K562 (cell line): ENCODE results near the gene POLR1C. TPM values are rescaled to one million over a fixed set of nuclear protein-coding genes. Genes with fewer than 3 reads are reported as not detected.

Source experiments
- ARID1B ChIP-seq: fragments of 450-650 bp; IDR thresholded peaks from 2 replicates; pipeline ENCODE4 v1.6.1; 2016; ENCODE audit warnings: antibody characterized with exemption, mild to moderate bottlenecking, inconsistent platforms
- ARID2 ChIP-seq: fragments of 450-650 bp; IDR thresholded peaks from 2 replicates; pipeline ENCODE4 v1.6.1; 2017; ENCODE audit warnings: antibody characterized with exemption, mild to moderate bottlenecking
- ETV5 ChIP-seq: sonication (generic); formaldehyde crosslinking; IDR thresholded peaks from 2 replicates; pipeline ENCODE4 v1.4.0; 2020; ENCODE audit warnings: low read depth, mild to moderate bottlenecking, missing genetic modification reagents
- IRF9 ChIP-seq: fragments of 450-650 bp; IDR thresholded peaks from 2 replicates; pipeline ENCODE4 v1.6.1; 2016; ENCODE audit warnings: missing biosample characterization, missing genetic modification characterization
- RBM14 ChIP-seq: fragments of 200-400 bp; formaldehyde crosslinking; IDR thresholded peaks from 2 replicates; pipeline ENCODE4 v1.6.1; 2018; ENCODE audit warnings: low read depth, mild to moderate bottlenecking, low read length, moderate library complexity, borderline replicate concordance; ENCODE audit not compliant: insufficient read depth
- TFAM ChIP-seq: fragments of 250-450 bp; sonication (Bioruptor Pico); conservative IDR thresholded peaks from 2 replicates; pipeline ENCODE4 v1.5.0; 2021; ENCODE audit warnings: mild to moderate bottlenecking, moderate library complexity
- ZBTB11 ChIP-seq, 3 experiments: fragments of 200-800 bp in 1 of 3; fragments of 250-450 bp in 1 of 3; fragments of 450-650 bp in 1 of 3; sonication (Bioruptor Pico) in 1 of 3; sonication (Bioruptor generic) in 1 of 3; formaldehyde crosslinking in 1 of 3; IDR thresholded peaks; 2 replicates each; pipeline versions ENCODE4 v1.6.1 to v1.8.0; 2016 to 2022; ENCODE audit warnings: mild to moderate bottlenecking in 2 of 3, missing genetic modification characterization in 2 of 3, missing compliant biosample characterization in 1 of 3, moderate library complexity in 1 of 3
- polyA plus RNA-seq, 8 experiments: library from polyadenylated mRNA; depleted of rRNA in 4 of 8; stranded (reverse) in 5 of 8; unstranded in 3 of 8; fragments of >200 nt; fragmentation: Nextera tagmentation in 2 of 8; fragmentation: Illumina TruSeq in 1 of 8; extraction: Ambion mirVana in 2 of 8; extraction: Trizol in 1 of 8; gene quantifications; 2 replicates each; pipeline versions ENCODE4 v1.2.1 to v1.2.3, GENCODE V29; 2011 to 2014; ENCODE audit warnings: inconsistent platforms in 1 of 8, missing spikeins in 1 of 8
- total RNA-seq, 7 experiments: library from RNA; depleted of rRNA in 6 of 7; stranded (reverse); fragments of >200 nt in 6 of 7; fragmentation: Illumina TruSeq in 2 of 7; extraction: Trizol in 2 of 7; gene quantifications; 2 replicates each; pipeline versions ENCODE4 v1.2.1 to v1.2.3, GENCODE V29; 2011 to 2021; ENCODE audit warnings: low replicate concordance in 1 of 7
- TF ChIP-seq, protein P1 (sequence below), 2 experiments: fragments of 450-650 bp; formaldehyde crosslinking in 1 of 2; IDR thresholded peaks; 2 replicates each; pipeline versions ENCODE4 v1.4.0 to v1.6.1; 2014 to 2020; ENCODE audit warnings: mild to moderate bottlenecking in 2 of 2, borderline replicate concordance in 1 of 2, low read depth in 1 of 2
- TF ChIP-seq, protein P2 (sequence below), 2 experiments: fragments of 450-650 bp; IDR thresholded peaks; 2 replicates each; pipeline ENCODE4 v1.6.1; 2018; ENCODE audit warnings: mild to moderate bottlenecking in 2 of 2, low read depth in 1 of 2; ENCODE audit not compliant: partially characterized antibody in 2 of 2

Gene POLR1C
- total and polyA plus RNA-seq, 9 of the 15 experiments (the other 6 are each of a cell fraction or from before 2014, with no cell fraction given): 83.5 to 429 (median 120) TPM

- TF ChIP-seq ZBTB11 (CRISPR knock-in tag; IDR thresholded peaks at IDR 0.05): no peak
- TF ChIP-seq ARID1B: peak; percentile 71
- no peak for TF ChIP-seq ETV5 (CRISPR knock-in tag)
- TF ChIP-seq, protein P1, sequence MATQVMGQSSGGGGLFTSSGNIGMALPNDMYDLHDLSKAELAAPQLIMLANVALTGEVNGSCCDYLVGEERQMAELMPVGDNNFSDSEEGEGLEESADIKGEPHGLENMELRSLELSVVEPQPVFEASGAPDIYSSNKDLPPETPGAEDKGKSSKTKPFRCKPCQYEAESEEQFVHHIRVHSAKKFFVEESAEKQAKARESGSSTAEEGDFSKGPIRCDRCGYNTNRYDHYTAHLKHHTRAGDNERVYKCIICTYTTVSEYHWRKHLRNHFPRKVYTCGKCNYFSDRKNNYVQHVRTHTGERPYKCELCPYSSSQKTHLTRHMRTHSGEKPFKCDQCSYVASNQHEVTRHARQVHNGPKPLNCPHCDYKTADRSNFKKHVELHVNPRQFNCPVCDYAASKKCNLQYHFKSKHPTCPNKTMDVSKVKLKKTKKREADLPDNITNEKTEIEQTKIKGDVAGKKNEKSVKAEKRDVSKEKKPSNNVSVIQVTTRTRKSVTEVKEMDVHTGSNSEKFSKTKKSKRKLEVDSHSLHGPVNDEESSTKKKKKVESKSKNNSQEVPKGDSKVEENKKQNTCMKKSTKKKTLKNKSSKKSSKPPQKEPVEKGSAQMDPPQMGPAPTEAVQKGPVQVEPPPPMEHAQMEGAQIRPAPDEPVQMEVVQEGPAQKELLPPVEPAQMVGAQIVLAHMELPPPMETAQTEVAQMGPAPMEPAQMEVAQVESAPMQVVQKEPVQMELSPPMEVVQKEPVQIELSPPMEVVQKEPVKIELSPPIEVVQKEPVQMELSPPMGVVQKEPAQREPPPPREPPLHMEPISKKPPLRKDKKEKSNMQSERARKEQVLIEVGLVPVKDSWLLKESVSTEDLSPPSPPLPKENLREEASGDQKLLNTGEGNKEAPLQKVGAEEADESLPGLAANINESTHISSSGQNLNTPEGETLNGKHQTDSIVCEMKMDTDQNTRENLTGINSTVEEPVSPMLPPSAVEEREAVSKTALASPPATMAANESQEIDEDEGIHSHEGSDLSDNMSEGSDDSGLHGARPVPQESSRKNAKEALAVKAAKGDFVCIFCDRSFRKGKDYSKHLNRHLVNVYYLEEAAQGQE (IDR thresholded peaks at IDR 0.05; ENCODE audit: borderline replicate concordance): no peak
- TF ChIP-seq, protein P1 (CRISPR knock-in tag; IDR thresholded peaks at IDR 0.05; ENCODE audit: low read depth): no peak
- TF ChIP-seq RBM14: no peak
- no peak for TF ChIP-seq TFAM (CRISPR knock-in tag)
- peak; percentile 84; the same call in 1 of the 2 replicates for TF ChIP-seq IRF9
- TF ChIP-seq, protein P2, sequence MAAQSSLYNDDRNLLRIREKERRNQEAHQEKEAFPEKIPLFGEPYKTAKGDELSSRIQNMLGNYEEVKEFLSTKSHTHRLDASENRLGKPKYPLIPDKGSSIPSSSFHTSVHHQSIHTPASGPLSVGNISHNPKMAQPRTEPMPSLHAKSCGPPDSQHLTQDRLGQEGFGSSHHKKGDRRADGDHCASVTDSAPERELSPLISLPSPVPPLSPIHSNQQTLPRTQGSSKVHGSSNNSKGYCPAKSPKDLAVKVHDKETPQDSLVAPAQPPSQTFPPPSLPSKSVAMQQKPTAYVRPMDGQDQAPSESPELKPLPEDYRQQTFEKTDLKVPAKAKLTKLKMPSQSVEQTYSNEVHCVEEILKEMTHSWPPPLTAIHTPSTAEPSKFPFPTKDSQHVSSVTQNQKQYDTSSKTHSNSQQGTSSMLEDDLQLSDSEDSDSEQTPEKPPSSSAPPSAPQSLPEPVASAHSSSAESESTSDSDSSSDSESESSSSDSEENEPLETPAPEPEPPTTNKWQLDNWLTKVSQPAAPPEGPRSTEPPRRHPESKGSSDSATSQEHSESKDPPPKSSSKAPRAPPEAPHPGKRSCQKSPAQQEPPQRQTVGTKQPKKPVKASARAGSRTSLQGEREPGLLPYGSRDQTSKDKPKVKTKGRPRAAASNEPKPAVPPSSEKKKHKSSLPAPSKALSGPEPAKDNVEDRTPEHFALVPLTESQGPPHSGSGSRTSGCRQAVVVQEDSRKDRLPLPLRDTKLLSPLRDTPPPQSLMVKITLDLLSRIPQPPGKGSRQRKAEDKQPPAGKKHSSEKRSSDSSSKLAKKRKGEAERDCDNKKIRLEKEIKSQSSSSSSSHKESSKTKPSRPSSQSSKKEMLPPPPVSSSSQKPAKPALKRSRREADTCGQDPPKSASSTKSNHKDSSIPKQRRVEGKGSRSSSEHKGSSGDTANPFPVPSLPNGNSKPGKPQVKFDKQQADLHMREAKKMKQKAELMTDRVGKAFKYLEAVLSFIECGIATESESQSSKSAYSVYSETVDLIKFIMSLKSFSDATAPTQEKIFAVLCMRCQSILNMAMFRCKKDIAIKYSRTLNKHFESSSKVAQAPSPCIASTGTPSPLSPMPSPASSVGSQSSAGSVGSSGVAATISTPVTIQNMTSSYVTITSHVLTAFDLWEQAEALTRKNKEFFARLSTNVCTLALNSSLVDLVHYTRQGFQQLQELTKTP (IDR thresholded peaks at IDR 0.05; ENCODE audit: low read depth in 1 of 2, partially characterized antibody in 2 of 2): peak; percentile 37 to 80
- no peak for TF ChIP-seq ARID2
Measured at GRCh38 chr6:43570876-43571441, 54.1 kb downstream of the POLR1C start (continued).
